Measurements from ENCODE around the gene USP20. TPM values are rescaled to one million over a fixed set of nuclear protein-coding genes. Genes with fewer than 3 reads are reported as not detected.

USP20 gene
- polyA plus RNA-seq, 1 of the 3 experiments (the other 2 are of a cell fraction): 22.5 TPM

DNA sequence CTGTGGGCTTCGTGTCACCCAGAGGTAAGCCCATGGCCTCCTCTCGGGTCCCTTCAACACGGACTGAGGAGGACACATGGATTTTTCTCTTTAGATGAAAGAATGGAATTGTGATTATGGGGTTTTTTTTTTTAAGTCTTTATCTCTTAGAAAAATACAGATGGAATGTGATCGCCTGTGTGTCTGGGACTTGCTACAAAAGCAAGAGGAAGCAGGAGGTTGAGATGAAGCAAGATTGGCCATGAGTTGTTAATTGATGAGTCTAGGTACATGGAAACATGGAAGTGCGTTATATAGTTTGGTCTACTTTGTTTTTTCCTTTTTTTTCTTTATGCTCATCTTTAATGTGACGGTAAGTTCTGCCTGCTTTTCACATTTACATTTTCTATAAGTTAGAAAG is 14.6 kb downstream of the USP20 start (continued):
- TF ChIP-seq, protein P1, sequence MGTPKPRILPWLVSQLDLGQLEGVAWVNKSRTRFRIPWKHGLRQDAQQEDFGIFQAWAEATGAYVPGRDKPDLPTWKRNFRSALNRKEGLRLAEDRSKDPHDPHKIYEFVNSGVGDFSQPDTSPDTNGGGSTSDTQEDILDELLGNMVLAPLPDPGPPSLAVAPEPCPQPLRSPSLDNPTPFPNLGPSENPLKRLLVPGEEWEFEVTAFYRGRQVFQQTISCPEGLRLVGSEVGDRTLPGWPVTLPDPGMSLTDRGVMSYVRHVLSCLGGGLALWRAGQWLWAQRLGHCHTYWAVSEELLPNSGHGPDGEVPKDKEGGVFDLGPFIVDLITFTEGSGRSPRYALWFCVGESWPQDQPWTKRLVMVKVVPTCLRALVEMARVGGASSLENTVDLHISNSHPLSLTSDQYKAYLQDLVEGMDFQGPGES (IDR thresholded peaks at IDR 0.05; ENCODE audit: low read depth, low read length): no peak
- TF ChIP-seq RXRA (IDR thresholded peaks at IDR 0.05; ENCODE audit: borderline replicate concordance, low read depth) (no peak), EZH2phosphoT487 (IDR thresholded peaks at IDR 0.05; ENCODE audit: borderline replicate concordance, low read depth) (no peak)

DNA sequence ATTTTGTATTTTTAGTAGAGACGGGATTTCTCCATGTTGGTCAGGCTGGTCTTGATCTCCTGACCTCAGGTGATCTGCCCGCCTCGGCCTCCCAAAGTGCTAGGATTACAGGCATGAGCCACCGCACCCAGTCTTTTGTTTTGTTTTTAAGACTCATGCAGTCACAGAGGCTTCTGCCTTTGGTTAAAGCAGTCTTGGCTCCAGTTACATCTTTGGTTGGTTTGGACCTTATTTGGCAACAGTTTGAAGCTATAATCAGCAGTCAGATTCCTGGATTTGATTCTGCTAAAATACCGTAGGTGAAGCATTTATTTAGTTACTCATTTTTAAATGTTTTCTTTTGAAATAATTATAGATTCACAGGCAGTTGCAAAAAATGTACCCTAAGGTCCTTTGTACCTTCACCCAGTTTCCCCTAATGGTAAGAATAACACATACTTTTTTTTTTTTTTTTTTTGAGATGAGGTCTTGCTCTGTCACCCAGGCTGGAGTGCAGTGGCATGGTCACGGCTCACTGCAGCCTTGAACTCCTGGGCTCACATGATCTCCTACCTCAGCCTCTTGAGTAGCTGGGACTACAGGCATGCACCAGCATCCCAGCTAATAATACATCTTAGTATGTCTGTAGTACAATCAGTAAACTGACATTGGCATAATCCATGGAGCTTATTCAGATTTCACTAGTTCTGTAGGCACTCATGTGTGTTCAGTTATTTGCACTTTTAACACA is 15.7 kb downstream of the USP20 start:
- DNase-seq: no peak
- TF ChIP-seq FOXM1 (IDR thresholded peaks at IDR 0.05; ENCODE audit: low read depth): no peak
- no peak for TF ChIP-seq RCOR1 (IDR thresholded peaks at IDR 0.05; ENCODE audit: low read length)
- TF ChIP-seq, protein P2, sequence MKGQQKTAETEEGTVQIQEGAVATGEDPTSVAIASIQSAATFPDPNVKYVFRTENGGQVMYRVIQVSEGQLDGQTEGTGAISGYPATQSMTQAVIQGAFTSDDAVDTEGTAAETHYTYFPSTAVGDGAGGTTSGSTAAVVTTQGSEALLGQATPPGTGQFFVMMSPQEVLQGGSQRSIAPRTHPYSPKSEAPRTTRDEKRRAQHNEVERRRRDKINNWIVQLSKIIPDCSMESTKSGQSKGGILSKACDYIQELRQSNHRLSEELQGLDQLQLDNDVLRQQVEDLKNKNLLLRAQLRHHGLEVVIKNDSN (IDR thresholded peaks at IDR 0.05; ENCODE audit: borderline replicate concordance, low read depth): no peak
- TF ChIP-seq, protein P3, sequence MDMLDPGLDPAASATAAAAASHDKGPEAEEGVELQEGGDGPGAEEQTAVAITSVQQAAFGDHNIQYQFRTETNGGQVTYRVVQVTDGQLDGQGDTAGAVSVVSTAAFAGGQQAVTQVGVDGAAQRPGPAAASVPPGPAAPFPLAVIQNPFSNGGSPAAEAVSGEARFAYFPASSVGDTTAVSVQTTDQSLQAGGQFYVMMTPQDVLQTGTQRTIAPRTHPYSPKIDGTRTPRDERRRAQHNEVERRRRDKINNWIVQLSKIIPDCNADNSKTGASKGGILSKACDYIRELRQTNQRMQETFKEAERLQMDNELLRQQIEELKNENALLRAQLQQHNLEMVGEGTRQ (IDR thresholded peaks at IDR 0.05; ENCODE audit: borderline replicate concordance, low read depth, low read length): no peak
- no peak for TF ChIP-seq JUND (IDR thresholded peaks at IDR 0.05)
- TF ChIP-seq, protein P4, sequence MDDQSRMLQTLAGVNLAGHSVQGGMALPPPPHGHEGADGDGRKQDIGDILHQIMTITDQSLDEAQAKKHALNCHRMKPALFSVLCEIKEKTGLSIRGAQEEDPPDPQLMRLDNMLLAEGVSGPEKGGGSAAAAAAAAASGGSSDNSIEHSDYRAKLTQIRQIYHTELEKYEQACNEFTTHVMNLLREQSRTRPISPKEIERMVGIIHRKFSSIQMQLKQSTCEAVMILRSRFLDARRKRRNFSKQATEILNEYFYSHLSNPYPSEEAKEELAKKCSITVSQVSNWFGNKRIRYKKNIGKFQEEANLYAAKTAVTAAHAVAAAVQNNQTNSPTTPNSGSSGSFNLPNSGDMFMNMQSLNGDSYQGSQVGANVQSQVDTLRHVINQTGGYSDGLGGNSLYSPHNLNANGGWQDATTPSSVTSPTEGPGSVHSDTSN (IDR thresholded peaks at IDR 0.05): no peak
- no peaks in the 10 kb centered on the region for H4K20me1 ChIP-seq (ENCODE audit: insufficient read depth)
- ChIA-PET CTCF (no interaction called here), POLR2A (no interaction called here)
- peaks cover 3% of the 10 kb centered on the region for H3F3A ChIP-seq (replicated peaks; ENCODE audit: insufficient read depth)
- H3K4me3 ChIP-seq (ENCODE audit: low read depth in 2 of 2, low read length in 1 of 2): no peak overlapping the region
- no peak overlapping the region for H3K9ac ChIP-seq
- WGBS (ENCODE audit: low lambda C conversion rate): 88% methylated on average over 6 of the region's 6 CpGs
- H3K27ac ChIP-seq (ENCODE audit: low read depth in 2 of 2, low read length in 1 of 2): peak overlapping the region in 1 of 2 experiments; percentile 96; a peak in 2 of 4 replicates
- no peaks in the 10 kb centered on the region for H3K27me3 ChIP-seq (ENCODE audit: insufficient read depth)
- peaks cover 0 to 34% of the 10 kb centered on the region in 2 experiments; a peak in 2 of 4 replicates for H3K4me1 ChIP-seq (ENCODE audit: control insufficient read depth in 1 of 2, insufficient read depth in 2 of 2, low read depth in 1 of 2, low read length in 1 of 2)
- H3K79me2 ChIP-seq (ENCODE audit: insufficient read depth): no peaks in the 10 kb centered on the region
- peaks cover 10 to 46% of the 10 kb centered on the region in 2 experiments for H3K36me3 ChIP-seq (replicated peaks in 1 of 2; ENCODE audit: control insufficient read depth in 1 of 2, insufficient read depth in 2 of 2, low read length in 1 of 2)
- no peak overlapping the region for H2AFZ ChIP-seq (ENCODE audit: low read depth)
- no peaks in the 10 kb centered on the region for H3K9me2 ChIP-seq
- H3K9me3 ChIP-seq: no peaks in the 10 kb centered on the region
- H3K4me2 ChIP-seq: no peak overlapping the region

DNA sequence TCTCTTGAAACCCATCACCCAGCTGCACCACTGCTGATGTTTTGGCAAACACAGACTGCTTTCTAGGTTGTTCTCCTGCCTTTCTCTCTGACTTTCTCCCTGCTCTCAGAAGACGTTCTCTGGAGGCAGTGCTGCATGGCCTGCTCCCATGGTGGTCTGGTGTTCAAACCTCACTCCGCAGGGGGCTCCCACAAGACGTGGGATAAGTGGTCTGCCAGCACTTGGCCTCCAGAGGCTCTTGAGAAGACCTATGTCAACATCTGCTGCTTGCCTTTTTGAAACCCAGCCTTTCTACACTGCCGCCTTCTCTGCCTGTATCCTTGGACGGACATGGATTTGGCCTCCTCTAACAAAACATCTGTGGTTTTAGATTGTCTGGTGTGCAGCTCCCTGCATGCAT is 16.6 kb downstream of the USP20 start:
- Histone ChIP-seq H3F3A (replicated peaks; ENCODE audit: insufficient read depth) (peaks cover 3% of the 10 kb centered on the region), H3K9me3 (no peaks in the 10 kb centered on the region), H3K79me2 (ENCODE audit: insufficient read depth) (no peaks in the 10 kb centered on the region), H3K4me2 (no peak overlapping the region), H3K9me2 (no peaks in the 10 kb centered on the region), H3K4me1 (ENCODE audit: control insufficient read depth in 1 of 2, insufficient read depth in 2 of 2, low read depth in 1 of 2, low read length in 1 of 2) (peaks cover 0 to 38% of the 10 kb centered on the region in 2 experiments; a peak in 2 of 4 replicates), H2AFZ (ENCODE audit: low read depth) (no peak overlapping the region), H4K20me1 (ENCODE audit: insufficient read depth) (no peaks in the 10 kb centered on the region), H3K36me3 (replicated peaks in 1 of 2; ENCODE audit: control insufficient read depth in 1 of 2, insufficient read depth in 2 of 2, low read length in 1 of 2) (peaks cover 10 to 51% of the 10 kb centered on the region in 2 experiments), H3K9ac (no peak overlapping the region), H3K4me3 (ENCODE audit: low read depth in 2 of 2, low read length in 1 of 2) (no peak overlapping the region), H3K27ac (ENCODE audit: low read depth in 2 of 2, low read length in 1 of 2) (peak overlapping the region in 1 of 2 experiments; percentile 96; a peak in 2 of 4 replicates), H3K27me3 (ENCODE audit: insufficient read depth) (no peaks in the 10 kb centered on the region)
- TF ChIP-seq, protein P5, sequence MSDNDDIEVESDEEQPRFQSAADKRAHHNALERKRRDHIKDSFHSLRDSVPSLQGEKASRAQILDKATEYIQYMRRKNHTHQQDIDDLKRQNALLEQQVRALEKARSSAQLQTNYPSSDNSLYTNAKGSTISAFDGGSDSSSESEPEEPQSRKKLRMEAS (IDR thresholded peaks at IDR 0.05; ENCODE audit: low read depth): no peak
- TF ChIP-seq JUND (IDR thresholded peaks at IDR 0.05) (no peak), TAF1 (IDR thresholded peaks at IDR 0.05; ENCODE audit: borderline replicate concordance, low read depth, low read length) (no peak)
- 71% methylated on average over 5 of the region's 5 CpGs for WGBS (ENCODE audit: low lambda C conversion rate)
- no peak for DNase-seq
- ChIA-PET CTCF (no interaction called here), POLR2A (no interaction called here)
